OCI-LY1 (cell line): ENCODE data around the gene TTC39C.

Experiments
- EZH2 ChIP-seq: fragments of 200-600 bp; sonication (generic), shearing (Covaris generic); IDR thresholded peaks from 2 replicates; pipeline ENCODE4 v1.8.0; 2017; ENCODE audit warnings: borderline replicate concordance, mixed run types, mild to moderate bottlenecking, antibody characterized with exemption, low read length, moderate library complexity, mixed read lengths
- TF ChIP-seq, protein P1 (sequence below): fragments of 200-600 bp; sonication (generic), shearing (Covaris generic); IDR thresholded peaks from 2 replicates; pipeline ENCODE4 v1.5.1; 2017; ENCODE audit warnings: mild to moderate bottlenecking, antibody characterized with exemption, low read length, moderate library complexity, mixed read lengths

DNA sequence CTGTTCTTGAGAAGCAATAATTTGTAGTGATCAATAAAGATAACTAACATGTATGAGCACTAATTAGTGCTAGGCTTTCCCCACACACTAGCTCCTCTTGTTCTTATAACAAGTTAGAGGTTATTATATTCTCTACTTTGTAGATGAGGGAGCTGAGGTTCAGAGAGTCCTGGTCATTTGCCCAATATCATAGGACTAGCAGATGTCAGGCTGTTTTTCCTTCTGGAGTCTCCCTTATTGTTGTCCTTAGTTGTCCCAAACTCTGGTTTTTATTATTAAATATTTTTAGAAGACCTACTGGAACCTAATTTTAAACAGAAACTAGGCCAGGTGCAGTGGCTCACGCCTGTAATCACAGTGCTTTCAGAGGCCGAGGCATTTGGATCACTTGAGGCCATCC is 16.5 kb upstream of the TTC39C start:
- TF ChIP-seq, protein P1, sequence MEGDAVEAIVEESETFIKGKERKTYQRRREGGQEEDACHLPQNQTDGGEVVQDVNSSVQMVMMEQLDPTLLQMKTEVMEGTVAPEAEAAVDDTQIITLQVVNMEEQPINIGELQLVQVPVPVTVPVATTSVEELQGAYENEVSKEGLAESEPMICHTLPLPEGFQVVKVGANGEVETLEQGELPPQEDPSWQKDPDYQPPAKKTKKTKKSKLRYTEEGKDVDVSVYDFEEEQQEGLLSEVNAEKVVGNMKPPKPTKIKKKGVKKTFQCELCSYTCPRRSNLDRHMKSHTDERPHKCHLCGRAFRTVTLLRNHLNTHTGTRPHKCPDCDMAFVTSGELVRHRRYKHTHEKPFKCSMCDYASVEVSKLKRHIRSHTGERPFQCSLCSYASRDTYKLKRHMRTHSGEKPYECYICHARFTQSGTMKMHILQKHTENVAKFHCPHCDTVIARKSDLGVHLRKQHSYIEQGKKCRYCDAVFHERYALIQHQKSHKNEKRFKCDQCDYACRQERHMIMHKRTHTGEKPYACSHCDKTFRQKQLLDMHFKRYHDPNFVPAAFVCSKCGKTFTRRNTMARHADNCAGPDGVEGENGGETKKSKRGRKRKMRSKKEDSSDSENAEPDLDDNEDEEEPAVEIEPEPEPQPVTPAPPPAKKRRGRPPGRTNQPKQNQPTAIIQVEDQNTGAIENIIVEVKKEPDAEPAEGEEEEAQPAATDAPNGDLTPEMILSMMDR, result no peak
- TF ChIP-seq EZH2, result no peak
